WTC11 (cell line): Measurements from ENCODE around the gene KCNB1. TPM values are rescaled to one million over a fixed set of nuclear protein-coding genes. Genes with fewer than 3 reads are reported as not detected.

Source experiments
- ATAC-seq: fragments of 200-7000 bp; cut with Tn5 transposase; 2 replicates; pipeline ENCODE4 v1.10.0; 2021; ENCODE audit warnings: mild to moderate bottlenecking, moderate library complexity
- CTCF ChIA-PET: fragments of 300-600 bp; sonication (Branson Sonifier 250); formaldehyde crosslinking; loops from one replicate; lab custom pipeline; 2021; ENCODE audit warnings: antibody characterized with exemption; lab: Charles Lee
- POLR2A ChIA-PET: fragments of 350-600 bp; sonication (Branson Sonifier 250); formaldehyde crosslinking; loops from one replicate; lab custom pipeline; 2021; ENCODE audit warnings: antibody characterized with exemption; lab: Charles Lee
- DNase-seq: peaks from one replicate; pipeline ENCODE4 v3.0.0; 2021; ENCODE audit warnings: low spot score
- H3K27ac Mint-ChIP-seq: 2 replicates; pipeline ENCODE4 v1.8.0; 2021; ENCODE audit warnings: mixed read lengths
- H3K27me3 Mint-ChIP-seq: 2 replicates; pipeline ENCODE4 v1.8.0; 2021; ENCODE audit warnings: low read depth, mild to moderate bottlenecking, moderate library complexity, mixed read lengths
- H3K36me3 Mint-ChIP-seq: 2 replicates; pipeline ENCODE4 v1.8.0; 2021; ENCODE audit warnings: mixed read lengths
- H3K4me1 Mint-ChIP-seq: 2 replicates; pipeline ENCODE4 v1.8.0; 2022; ENCODE audit warnings: mixed read lengths
- H3K4me3 Mint-ChIP-seq: 2 replicates; pipeline ENCODE4 v1.8.0; 2021; ENCODE audit warnings: mild to moderate bottlenecking, moderate library complexity, mixed read lengths
- H3K9me3 Mint-ChIP-seq: 2 replicates; pipeline ENCODE4 v1.8.0; 2021; ENCODE audit warnings: mixed read lengths
- ATF1 ChIP-seq: sonication (generic); formaldehyde crosslinking; IDR thresholded peaks from 2 replicates; pipeline ENCODE4 v1.8.1; 2023; ENCODE audit warnings: mild to moderate bottlenecking, moderate library complexity, missing genetic modification reagents
- ATF6 ChIP-seq: sonication (generic); formaldehyde crosslinking; IDR thresholded peaks from 2 replicates; pipeline ENCODE4 v1.8.1; 2023; ENCODE audit warnings: mild to moderate bottlenecking, missing genetic modification reagents
- EMX1 ChIP-seq: fragments of 250-450 bp; sonication (Bioruptor Pico); IDR thresholded peaks from 2 replicates; pipeline ENCODE4 v1.8.0; 2021; ENCODE audit warnings: mild to moderate bottlenecking
- ERG ChIP-seq: fragments of 250-450 bp; sonication (Bioruptor Pico); IDR thresholded peaks from 2 replicates; pipeline ENCODE4 v1.8.0; 2021; ENCODE audit warnings: mild to moderate bottlenecking
- ETV6 ChIP-seq: sonication (generic); formaldehyde crosslinking; IDR thresholded peaks from 2 replicates; pipeline ENCODE4 v1.8.1; 2022; ENCODE audit warnings: mild to moderate bottlenecking, missing genetic modification reagents
- FOXK1 ChIP-seq: sonication (generic); formaldehyde crosslinking; IDR thresholded peaks from 2 replicates; pipeline ENCODE4 v1.8.0; 2022; ENCODE audit warnings: mild to moderate bottlenecking, moderate library complexity, missing genetic modification reagents
- FOXP1 ChIP-seq: sonication (generic); formaldehyde crosslinking; IDR thresholded peaks from 2 replicates; pipeline ENCODE4 v1.8.0; 2022; ENCODE audit warnings: missing genetic modification reagents, mild to moderate bottlenecking, moderate library complexity, borderline replicate concordance
- MAX ChIP-seq: sonication (generic); formaldehyde crosslinking; IDR thresholded peaks from 2 replicates; pipeline ENCODE4 v1.8.0; 2022; ENCODE audit warnings: mild to moderate bottlenecking, missing genetic modification reagents
- NFYB ChIP-seq: sonication (generic); formaldehyde crosslinking; conservative IDR thresholded peaks from 2 replicates; pipeline ENCODE4 v1.8.0; 2022; ENCODE audit warnings: low read depth, missing genetic modification reagents
- NR2C2 ChIP-seq: sonication (generic); formaldehyde crosslinking; IDR thresholded peaks from 2 replicates; pipeline ENCODE4 v1.8.0; 2022; ENCODE audit warnings: mild to moderate bottlenecking, missing genetic modification reagents
- SMAD4 ChIP-seq: sonication (generic); formaldehyde crosslinking; IDR thresholded peaks from 2 replicates; pipeline ENCODE4 v1.8.0; 2022; ENCODE audit warnings: mild to moderate bottlenecking, missing genetic modification reagents
- USF2 ChIP-seq: sonication (generic); formaldehyde crosslinking; IDR thresholded peaks from 2 replicates; pipeline ENCODE4 v1.8.1; 2023; ENCODE audit warnings: mild to moderate bottlenecking, missing genetic modification reagents, moderate library complexity
- ZNF219 ChIP-seq: sonication (generic); formaldehyde crosslinking; IDR thresholded peaks from 2 replicates; pipeline ENCODE4 v1.8.0; 2023; ENCODE audit warnings: missing genetic modification reagents, mild to moderate bottlenecking, borderline replicate concordance
- ZNF232 ChIP-seq: sonication (generic); formaldehyde crosslinking; IDR thresholded peaks from 2 replicates; pipeline ENCODE4 v1.8.0; 2022; ENCODE audit warnings: mild to moderate bottlenecking, missing genetic modification reagents
- total RNA-seq: library from RNA; stranded (reverse); gene quantifications from 3 replicates; pipeline ENCODE4 v1.2.3, GENCODE V29; 2021
- TF ChIP-seq, protein P1 (sequence below): fragments of 250-450 bp; sonication (Bioruptor Pico); IDR thresholded peaks from 2 replicates; pipeline ENCODE4 v1.9.0; 2021; ENCODE audit warnings: mild to moderate bottlenecking
- TF ChIP-seq, protein P2 (sequence below): sonication (generic); formaldehyde crosslinking; IDR thresholded peaks from 2 replicates; pipeline ENCODE4 v1.8.1; 2023; ENCODE audit warnings: mild to moderate bottlenecking, missing genetic modification reagents
- TF ChIP-seq, protein P3 (sequence below): sonication (generic); formaldehyde crosslinking; IDR thresholded peaks from 2 replicates; pipeline ENCODE4 v1.8.0; 2022; ENCODE audit warnings: mild to moderate bottlenecking, missing genetic modification reagents
- TF ChIP-seq, protein P4 (sequence below): sonication (generic); formaldehyde crosslinking; IDR thresholded peaks from 2 replicates; pipeline ENCODE4 v1.8.1; 2022; ENCODE audit warnings: mild to moderate bottlenecking, missing genetic modification reagents, moderate library complexity, borderline replicate concordance

Gene KCNB1
- total RNA-seq, 1 experiment from 2014 or later, result 1.1 TPM

DNA sequence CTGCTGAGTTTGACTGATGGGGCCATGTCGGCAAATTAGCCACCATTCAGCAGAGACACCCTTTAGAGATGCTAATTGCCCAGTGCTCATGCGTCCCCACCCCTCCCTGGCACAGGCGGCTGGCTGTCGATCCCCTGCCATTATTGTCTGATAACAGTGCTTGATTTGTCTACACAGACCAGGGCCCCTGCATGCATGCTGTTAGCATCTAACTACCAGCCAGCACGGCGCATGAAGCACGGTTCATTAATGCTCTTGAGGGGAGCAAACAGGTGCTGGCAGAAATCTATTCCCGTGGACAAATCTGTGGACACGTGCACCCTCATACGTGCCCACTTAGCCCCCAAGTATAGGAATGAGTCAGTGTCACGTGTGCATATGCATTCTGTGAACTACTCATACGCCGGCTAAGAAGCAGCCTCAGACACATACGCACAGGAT is 32.2 kb downstream of the KCNB1 start (continued):
- TF ChIP-seq SMAD4 (CRISPR knock-in tag), result no peak
- no peak for TF ChIP-seq FOXK1 (CRISPR knock-in tag)
- TF ChIP-seq ATF1 (CRISPR knock-in tag), result no peak
- TF ChIP-seq ZNF232 (CRISPR knock-in tag), result no peak
- TF ChIP-seq NR2C2 (CRISPR knock-in tag), result no peak
- TF ChIP-seq, protein P1, sequence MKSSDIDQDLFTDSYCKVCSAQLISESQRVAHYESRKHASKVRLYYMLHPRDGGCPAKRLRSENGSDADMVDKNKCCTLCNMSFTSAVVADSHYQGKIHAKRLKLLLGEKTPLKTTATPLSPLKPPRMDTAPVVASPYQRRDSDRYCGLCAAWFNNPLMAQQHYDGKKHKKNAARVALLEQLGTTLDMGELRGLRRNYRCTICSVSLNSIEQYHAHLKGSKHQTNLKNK (CRISPR knock-in tag), result no peak

GRCh38 chr20:49448917-49449316 is 33.6 kb downstream of the KCNB1 start:
- H3K4me1 Mint-ChIP-seq, result peaks cover 57% of the 10 kb centered on the region
- ATAC-seq (peak; percentile 52), DNase-seq (peak; percentile 29)
- H3K9me3 Mint-ChIP-seq, result peaks cover 5% of the 10 kb centered on the region
- no peaks in the 10 kb centered on the region for H3K36me3 Mint-ChIP-seq
- TF ChIP-seq NFYB (CRISPR knock-in tag) (peak; percentile 82), ERG (CRISPR knock-in tag) (no peak), MAX (CRISPR knock-in tag) (peak; percentile 53; the same call in 1 of the 2 replicates), USF2 (CRISPR knock-in tag) (peak; percentile 93)
- TF ChIP-seq, protein P2, sequence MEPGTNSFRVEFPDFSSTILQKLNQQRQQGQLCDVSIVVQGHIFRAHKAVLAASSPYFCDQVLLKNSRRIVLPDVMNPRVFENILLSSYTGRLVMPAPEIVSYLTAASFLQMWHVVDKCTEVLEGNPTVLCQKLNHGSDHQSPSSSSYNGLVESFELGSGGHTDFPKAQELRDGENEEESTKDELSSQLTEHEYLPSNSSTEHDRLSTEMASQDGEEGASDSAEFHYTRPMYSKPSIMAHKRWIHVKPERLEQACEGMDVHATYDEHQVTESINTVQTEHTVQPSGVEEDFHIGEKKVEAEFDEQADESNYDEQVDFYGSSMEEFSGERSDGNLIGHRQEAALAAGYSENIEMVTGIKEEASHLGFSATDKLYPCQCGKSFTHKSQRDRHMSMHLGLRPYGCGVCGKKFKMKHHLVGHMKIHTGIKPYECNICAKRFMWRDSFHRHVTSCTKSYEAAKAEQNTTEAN (CRISPR knock-in tag), result no peak
- TF ChIP-seq, protein P3, sequence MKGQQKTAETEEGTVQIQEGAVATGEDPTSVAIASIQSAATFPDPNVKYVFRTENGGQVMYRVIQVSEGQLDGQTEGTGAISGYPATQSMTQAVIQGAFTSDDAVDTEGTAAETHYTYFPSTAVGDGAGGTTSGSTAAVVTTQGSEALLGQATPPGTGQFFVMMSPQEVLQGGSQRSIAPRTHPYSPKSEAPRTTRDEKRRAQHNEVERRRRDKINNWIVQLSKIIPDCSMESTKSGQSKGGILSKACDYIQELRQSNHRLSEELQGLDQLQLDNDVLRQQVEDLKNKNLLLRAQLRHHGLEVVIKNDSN, result peak; percentile 88
- no peaks in the 10 kb centered on the region; the same call in 1 of the 2 replicates for H3K27me3 Mint-ChIP-seq
- H3K4me3 Mint-ChIP-seq, result no peak overlapping the region
- CTCF ChIA-PET, result interaction anchor here (0.5 to 4.0 kb wide), 4 partner anchors 35 to 246 kb away, joined by 3 to 31 read pairs (median 4); partner anchors contain the start of gene KCNB1
- H3K27ac Mint-ChIP-seq, result no peak overlapping the region
- POLR2A ChIA-PET, result no interaction called here

DNA sequence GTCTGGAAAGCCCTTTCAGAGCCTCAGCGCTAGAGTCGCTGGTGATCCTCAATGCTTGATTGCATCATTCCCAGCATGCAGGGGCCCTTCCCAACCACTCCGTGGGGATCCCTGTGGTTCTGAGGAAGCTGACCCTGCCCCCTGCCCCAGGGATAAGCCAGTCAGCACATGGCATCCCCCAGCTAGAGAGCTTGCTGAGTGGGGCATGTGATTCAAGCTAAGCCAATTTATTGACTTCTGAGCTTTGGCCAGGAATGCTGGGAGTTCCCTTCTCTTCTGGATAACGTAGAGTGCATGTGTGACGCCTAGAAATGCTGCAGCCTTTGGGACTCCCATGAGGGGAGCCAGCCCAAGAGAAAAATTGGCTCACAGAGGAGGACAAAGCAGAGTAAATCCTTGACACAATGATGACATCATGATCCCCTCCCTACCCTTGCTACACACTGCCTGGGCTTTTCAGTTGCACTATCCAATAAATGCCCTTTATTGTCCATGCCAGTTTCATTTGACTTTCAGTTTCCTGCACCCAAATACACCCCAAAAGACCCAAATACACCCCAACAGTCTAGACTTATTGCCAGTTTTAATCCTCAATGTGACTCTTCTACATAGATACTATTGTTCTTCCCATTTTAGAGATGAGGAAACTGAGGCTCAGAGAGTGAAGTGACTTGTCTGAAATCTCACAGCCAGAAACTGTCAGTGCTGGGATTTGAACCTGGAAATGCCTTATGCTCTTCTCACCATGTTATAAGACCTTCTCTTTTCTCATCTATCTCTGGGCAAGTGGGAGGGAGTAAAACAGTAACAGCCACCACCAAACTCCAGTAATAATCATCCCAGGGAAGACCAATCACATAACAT is 34.3 kb downstream of the KCNB1 start:
- Mint-ChIP-seq H3K27ac (no peak overlapping the region), H3K27me3 (no peaks in the 10 kb centered on the region), H3K4me1 (peaks cover 57% of the 10 kb centered on the region), H3K9me3 (peaks cover 5% of the 10 kb centered on the region), H3K4me3 (no peak overlapping the region), H3K36me3 (no peaks in the 10 kb centered on the region)
- DNase-seq (peak; percentile 31), ATAC-seq (no peak)
- ChIA-PET POLR2A (no interaction called here), CTCF (interaction anchor here (0.5 to 4.0 kb wide), 7 partner anchors 31 to 246 kb away, joined by 3 to 31 read pairs (median 4); partner anchors contain the start of gene KCNB1)
- TF ChIP-seq ATF6 (CRISPR knock-in tag), result no peak
- TF ChIP-seq ETV6 (CRISPR knock-in tag), result no peak
- TF ChIP-seq, protein P1 (CRISPR knock-in tag), result no peak
- TF ChIP-seq FOXP1 (CRISPR knock-in tag), result no peak
- no peak for TF ChIP-seq EMX1 (CRISPR knock-in tag)
- no peak for TF ChIP-seq ZNF219
- TF ChIP-seq, protein P4, sequence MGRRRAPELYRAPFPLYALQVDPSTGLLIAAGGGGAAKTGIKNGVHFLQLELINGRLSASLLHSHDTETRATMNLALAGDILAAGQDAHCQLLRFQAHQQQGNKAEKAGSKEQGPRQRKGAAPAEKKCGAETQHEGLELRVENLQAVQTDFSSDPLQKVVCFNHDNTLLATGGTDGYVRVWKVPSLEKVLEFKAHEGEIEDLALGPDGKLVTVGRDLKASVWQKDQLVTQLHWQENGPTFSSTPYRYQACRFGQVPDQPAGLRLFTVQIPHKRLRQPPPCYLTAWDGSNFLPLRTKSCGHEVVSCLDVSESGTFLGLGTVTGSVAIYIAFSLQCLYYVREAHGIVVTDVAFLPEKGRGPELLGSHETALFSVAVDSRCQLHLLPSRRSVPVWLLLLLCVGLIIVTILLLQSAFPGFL, result no peak
